ENCODE measurements around the gene CYP26B1. TPM values are rescaled to one million over a fixed set of nuclear protein-coding genes. Genes with fewer than 3 reads are reported as not detected.

CYP26B1 gene
- total and polyA plus RNA-seq, 4 donors: 0.47 to 1.8 (median 0.65) TPM

GRCh38 chr2:72142570-72143440, 4.9 kb downstream of the CYP26B1 start:
- Histone ChIP-seq H3K4me3 (ENCODE audit: low read depth in 1 of 3, low read length in 3 of 3) (peak overlapping the region in 1 of 3 donors; percentile 34), H3K27ac (ENCODE audit: low read depth in 1 of 2, low read length in 2 of 2) (no peak overlapping the region), H3K4me1 (ENCODE audit: control insufficient read depth in 4 of 4, insufficient read depth in 4 of 4, low read length in 3 of 4) (peaks cover 27 to 57% (median 34%) of the 10 kb centered on the region in 4 donors), H3K27me3 (ENCODE audit: control insufficient read depth in 4 of 4, insufficient read depth in 4 of 4, low read length in 3 of 4) (peaks cover 4 to 8% (median 7%) of the 10 kb centered on the region in 4 donors), H3K9me3 (ENCODE audit: control insufficient read depth in 4 of 4, low read length in 3 of 4) (peaks cover 0 to 7% (median 0%) of the 10 kb centered on the region in 4 donors), H3K36me3 (ENCODE audit: control insufficient read depth in 4 of 4, insufficient read depth in 3 of 4, low read depth in 1 of 4, low read length in 3 of 4) (no peaks in the 10 kb centered on the region), H3K9ac (ENCODE audit: low read depth in 1 of 2, low read length in 2 of 2) (no peak overlapping the region)
- TF ChIP-seq ATF3 (IDR thresholded peaks at IDR 0.05) (no peak), ZBTB33 (IDR thresholded peaks at IDR 0.05) (no peak), SP1 (IDR thresholded peaks at IDR 0.05) (peak; percentile 22), NR2F2 (IDR thresholded peaks at IDR 0.05) (peak; percentile 17), RXRA (IDR thresholded peaks at IDR 0.05) (peak; percentile 71), HNF4A (conservative IDR thresholded peaks at IDR 0.05) (peak in 1 of 2 donors; percentile 5), JUND (IDR thresholded peaks at IDR 0.05) (no peak)
- peak; percentile 48 for DNase-seq (ENCODE audit: low spot score)
- 24% methylated on average over 50 of the region's 50 CpGs for WGBS

GRCh38 chr2:72141881-72142451, 5.7 kb downstream of the CYP26B1 start:
- TF ChIP-seq SP1 (IDR thresholded peaks at IDR 0.05) (no peak), GABPA (IDR thresholded peaks at IDR 0.05 in 1 of 2, conservative IDR thresholded peaks at IDR 0.05 in 1 of 2) (no peak), REST (IDR thresholded peaks at IDR 0.05) (no peak), RXRA (IDR thresholded peaks at IDR 0.05) (no peak), TAF1 (conservative IDR thresholded peaks at IDR 0.05) (no peak), MAX (IDR thresholded peaks at IDR 0.05) (no peak), EGR1 (IDR thresholded peaks at IDR 0.05; ENCODE audit: low read depth in 2 of 2) (no peak), HNF4G (IDR thresholded peaks at IDR 0.05) (no peak), ZBTB33 (IDR thresholded peaks at IDR 0.05) (no peak)
- DNase-seq (ENCODE audit: low spot score): peak; percentile 13
- Histone ChIP-seq H3K9me3 (ENCODE audit: control insufficient read depth in 4 of 4, low read length in 3 of 4) (peaks cover 0 to 6% (median 0%) of the 10 kb centered on the region in 4 donors), H3K4me3 (ENCODE audit: low read depth in 1 of 3, low read length in 3 of 3) (no peak overlapping the region), H3K4me1 (ENCODE audit: control insufficient read depth in 4 of 4, insufficient read depth in 4 of 4, low read length in 3 of 4) (peaks cover 22 to 52% (median 30%) of the 10 kb centered on the region in 4 donors), H3K9ac (ENCODE audit: low read depth in 1 of 2, low read length in 2 of 2) (no peak overlapping the region), H3K36me3 (ENCODE audit: control insufficient read depth in 4 of 4, insufficient read depth in 3 of 4, low read depth in 1 of 4, low read length in 3 of 4) (no peaks in the 10 kb centered on the region), H3K27me3 (ENCODE audit: control insufficient read depth in 4 of 4, insufficient read depth in 4 of 4, low read length in 3 of 4) (peaks cover 4 to 8% (median 7%) of the 10 kb centered on the region in 4 donors), H3K27ac (ENCODE audit: low read depth in 1 of 2, low read length in 2 of 2) (no peak overlapping the region)
- WGBS: 92% methylated on average over 13 of the region's 13 CpGs

Measured in liver (tissue), 9 donors.